Stimulated activated CD8-positive, alpha-beta memory T cell treated with anti-CD3 and anti-CD28 coated beads, Interleukin-12 subunit alpha, Interleukin-12 subunit beta, amount 100 ng/mL, for 1 hour (primary cell): Measurements from ENCODE around the gene KSR2.
"Not testable (repeated sequence)": the region's sequence is repeated elsewhere in the genome, so short reads cannot be mapped to it uniquely, and the experiment has no call there.

ENCODE experiments used
- DNase-seq: peaks from one replicate; pipeline ENCODE4 v3.0.0-alpha.2; 2020; ENCODE audit warnings: low read depth

KSR2 gene

DNA sequence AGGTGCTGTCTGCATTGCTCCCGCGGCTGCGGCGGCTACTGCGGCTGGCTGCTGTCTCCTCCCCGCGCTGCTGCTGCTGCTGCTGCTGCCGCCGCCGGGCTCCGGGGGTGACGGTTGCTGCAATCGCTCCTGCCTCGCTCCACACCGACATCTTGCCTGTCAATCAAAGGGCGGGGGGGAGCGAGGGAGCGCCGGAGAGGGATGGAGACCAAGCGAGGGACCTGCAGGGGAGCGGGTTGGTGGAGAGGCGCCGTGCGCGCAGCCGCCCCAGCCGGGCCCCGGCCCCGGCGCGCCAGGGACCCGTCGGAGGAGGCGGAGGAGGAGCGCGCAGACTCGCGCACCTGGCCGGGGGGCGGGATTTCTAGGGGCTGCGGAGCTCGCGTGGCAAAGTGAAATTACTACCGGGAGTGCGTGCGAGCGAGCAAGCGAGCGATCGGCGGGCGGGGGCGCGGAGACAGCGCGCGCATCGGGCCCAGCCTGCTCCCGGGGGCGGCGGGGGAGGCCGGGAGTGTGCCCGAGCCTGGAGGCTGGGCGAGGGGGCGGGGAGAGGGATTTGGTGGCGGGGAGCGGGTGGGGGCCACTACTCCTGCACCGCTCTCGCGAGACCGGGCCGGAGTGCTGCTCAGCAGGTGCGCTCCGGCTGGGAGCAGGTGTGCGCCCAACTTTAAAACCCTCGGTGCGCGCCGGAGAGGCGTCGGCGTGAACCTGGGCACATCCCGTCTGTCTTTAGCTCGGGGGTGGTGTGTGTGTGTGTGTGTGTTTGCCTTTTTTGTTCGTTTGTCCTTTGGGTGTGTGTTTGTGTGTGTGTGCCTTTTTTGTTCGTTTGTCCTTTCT lies at the start of gene KSR2:
Gene KSR2, minus strand, starts transcription at position 165 of the 834 bp plus-strand sequence. CDS start 735 bp downstream, outside the sequence.
- no peak for DNase-seq

DNA sequence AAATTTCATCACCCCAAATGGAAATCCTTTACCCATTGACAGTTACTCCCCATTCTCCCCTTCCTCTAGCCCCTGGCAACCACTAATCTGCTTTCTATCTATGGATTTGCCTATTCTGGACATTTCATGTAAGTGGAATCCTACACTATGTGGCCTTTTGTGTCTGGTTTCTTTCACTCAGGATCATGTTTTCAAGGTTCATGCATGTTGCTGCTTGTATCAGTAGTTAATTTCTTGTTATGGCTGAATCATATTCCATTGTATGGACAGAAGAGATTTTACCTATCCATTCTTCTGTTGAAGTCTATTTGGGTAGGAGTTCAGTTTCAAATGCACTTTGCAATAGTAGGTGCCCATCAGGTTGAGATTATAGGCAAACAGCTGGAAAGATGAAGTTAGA lies 49.1 kb upstream of the KSR2 start:
- DNase-seq: no peak

DNA sequence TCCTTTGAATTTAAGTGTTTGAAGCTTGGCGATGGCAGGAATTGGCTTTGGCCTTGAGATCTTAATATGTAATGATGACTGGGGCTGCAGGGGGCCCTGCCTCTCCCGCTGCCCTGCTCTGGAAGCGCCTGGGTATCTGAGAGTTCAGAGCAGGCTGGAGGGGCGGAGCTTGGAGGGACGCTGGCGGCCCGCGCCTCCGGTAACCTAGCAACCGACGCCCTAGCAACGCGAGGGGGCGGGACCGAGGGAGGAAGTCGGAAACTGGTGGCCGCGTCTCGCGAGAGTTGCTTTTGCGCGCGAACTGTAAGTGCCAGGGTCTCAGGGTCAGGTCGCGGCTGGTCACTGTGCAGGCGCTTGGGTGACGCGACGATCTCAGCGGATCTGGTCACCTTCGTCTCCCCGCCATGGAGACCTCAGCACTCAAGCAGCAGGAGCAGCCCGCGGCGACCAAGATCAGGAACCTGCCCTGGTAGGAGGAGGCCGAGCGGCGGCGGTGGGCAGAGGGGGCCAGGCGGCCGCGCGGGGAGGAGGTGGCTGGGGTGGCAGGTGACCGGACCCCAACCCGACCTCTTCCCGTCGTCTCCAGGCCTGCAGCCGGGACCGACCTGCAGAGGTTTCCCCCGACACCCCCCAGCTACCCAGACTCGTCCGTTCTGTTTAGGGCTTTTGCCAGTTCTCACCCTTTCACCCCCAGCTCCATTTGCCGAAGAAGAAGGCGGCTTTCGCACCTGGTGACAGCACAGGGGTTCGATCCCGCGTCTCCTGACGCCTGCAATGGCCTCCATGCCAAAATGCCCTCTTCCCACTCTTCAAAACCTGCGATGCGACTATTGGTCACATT lies 47.9 kb upstream of the KSR2 start, which contains the start of gene RFC5:
Gene RFC5, plus strand, starts transcription at position 280 of the 841 bp plus-strand sequence. Its CDS starts 125 bp downstream, at position 405.
- DNase-seq: peak; percentile 98

DNA sequence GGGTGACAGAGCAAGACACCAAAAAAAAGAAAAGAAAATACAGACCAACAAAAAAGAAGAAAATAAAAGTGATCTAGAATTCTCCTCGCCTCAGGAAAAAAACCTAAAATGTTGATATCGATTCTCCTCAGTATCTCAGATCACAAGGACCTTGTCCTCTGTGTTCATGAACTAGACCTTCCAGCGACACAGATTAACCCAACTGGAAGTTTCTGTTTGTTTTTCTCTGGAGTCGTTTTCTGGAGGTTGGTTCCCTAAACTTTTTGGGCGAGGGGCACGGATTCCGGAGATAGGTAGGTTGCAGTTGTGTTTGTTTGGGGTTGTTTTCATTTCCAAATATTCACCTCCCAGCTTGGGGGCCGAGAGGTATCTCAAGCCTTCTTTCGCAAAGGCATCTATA lies 47.2 kb upstream of the KSR2 start:
- no peak for DNase-seq

DNA sequence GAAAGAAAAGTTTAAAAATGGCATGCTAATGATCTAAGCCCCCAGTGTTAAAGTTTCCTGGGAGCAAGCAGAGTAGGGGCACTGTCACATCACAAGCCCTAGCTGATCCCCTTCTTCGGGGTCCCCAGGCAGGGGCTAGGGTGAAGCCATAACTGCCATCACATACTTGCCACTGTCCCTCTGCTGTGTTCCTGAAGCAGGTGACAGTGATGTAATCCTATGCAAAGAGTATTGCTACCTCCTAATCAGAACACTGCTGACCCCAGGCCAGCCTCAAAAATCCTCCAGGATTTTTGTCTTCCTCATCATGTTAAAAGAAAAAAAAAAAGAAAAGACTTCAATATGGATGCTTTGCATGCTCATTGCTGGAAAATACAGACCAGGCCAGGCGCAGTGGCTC lies 46.5 kb upstream of the KSR2 start:
- no peak for DNase-seq

DNA sequence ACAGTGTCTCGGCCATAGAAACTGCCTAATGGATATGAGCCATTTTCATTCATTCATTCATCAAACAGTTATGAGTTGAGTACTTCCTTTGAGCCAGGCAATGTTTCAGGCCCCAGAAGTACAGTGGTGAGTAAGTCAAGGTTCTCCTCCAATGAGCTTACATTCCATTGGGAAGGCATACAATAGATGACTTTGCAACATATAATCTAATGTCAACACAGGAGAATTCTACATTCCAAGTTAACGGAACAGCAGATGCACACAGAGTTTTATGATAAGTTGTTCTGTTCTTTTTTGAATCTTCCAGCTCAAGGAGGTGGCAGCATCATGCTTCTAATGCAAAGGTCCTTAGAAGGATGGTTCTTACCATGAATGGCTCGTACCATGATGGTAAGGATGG lies 44.5 kb upstream of the KSR2 start:
- no peak for DNase-seq

DNA sequence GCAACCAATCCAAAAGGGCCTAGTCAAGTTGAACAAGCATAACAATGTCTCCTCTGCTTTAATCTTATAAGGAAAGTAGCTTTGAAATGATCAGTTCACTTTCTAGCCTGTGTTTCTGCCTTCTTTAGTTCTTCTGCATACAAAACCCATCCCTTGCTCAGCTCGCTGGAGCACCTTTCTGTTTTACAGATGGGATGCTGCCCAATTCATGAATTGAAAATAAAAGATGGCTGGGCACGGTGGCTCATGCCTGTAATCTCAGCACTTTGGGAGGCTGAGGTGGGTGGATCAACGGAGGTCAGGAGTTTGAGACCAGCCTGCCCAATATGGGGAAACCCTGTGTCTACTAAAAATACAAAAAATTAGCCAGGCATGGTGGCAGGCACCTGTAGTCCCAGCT lies 43.2 kb upstream of the KSR2 start:
- no peak for DNase-seq

DNA sequence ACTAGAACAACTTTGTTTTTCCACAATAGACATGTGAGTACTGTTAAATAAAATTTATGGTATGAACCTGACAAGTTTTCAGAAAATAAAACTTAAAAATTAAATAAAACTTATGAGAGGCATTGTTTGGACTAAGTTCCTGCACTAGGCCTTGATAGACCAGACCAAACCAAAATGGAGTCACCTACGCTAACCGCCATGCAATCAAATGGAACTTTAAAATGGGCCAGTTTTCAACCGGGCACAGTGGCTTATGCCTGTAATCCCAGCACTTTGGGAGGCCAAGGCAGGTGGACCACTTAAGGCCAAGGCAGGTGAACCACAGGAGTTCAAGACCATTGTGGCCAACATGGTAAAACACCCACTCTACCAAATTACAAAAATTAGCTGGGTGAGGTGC lies 42.6 kb upstream of the KSR2 start:
- DNase-seq: no peak

DNA sequence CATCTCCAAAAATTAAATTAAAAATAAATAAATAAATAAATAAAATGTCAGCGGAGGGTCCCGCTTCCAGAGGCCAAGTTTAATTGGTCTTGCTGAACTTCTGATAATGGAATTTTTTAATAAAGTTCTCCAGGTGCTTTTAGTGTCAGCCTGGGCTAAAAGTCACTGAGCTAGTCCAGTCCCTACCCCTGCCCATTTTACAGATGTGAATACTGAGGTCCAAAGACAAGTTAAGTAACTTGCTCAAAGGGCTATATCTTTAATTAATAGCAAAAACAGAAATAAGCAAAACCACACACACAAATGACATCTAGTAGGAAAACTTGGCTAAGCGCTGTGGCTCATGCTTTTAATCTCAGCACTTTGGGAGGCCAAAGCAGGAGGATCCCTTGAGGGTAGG lies 42.1 kb upstream of the KSR2 start:
- DNase-seq: no peak

DNA sequence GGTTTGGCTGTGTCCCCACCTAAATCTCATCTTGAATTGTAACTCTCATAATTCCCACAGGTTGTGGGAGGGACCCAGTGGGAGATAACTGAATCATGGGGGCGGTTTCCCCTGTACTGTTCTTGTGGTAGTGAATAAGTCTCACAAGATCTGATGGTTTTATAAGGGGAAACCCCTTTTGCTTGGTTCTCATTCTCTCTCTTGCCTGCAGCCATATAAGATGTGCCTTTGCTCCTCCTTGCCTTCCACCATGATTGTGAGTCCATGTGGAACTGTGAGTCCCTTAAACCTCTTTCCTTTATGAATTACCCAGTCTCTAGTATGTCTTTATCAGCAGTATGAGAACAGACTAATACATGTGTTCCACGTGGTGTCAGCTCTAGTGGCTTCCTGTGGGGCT lies 31.0 kb upstream of the KSR2 start:
- not testable (repeated sequence) for DNase-seq

DNA sequence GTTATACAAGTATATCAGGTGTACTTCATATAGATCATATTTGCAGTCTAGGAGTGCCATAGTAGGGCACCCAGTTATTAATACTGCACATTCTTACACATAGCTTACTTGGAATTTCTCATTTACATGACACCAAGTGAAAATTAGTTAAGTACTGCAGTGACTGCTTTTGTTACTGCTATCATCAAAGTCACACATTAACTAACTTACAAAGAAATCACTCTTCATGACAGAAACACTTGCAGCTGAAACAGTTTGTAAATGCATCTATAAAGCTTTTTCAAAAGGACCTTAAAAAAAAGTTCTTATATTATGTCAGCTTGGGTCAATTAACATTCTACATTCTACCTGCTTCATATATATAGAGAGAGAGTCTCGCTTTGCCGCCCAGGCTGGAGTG lies 29.9 kb upstream of the KSR2 start:
- no peak for DNase-seq

DNA sequence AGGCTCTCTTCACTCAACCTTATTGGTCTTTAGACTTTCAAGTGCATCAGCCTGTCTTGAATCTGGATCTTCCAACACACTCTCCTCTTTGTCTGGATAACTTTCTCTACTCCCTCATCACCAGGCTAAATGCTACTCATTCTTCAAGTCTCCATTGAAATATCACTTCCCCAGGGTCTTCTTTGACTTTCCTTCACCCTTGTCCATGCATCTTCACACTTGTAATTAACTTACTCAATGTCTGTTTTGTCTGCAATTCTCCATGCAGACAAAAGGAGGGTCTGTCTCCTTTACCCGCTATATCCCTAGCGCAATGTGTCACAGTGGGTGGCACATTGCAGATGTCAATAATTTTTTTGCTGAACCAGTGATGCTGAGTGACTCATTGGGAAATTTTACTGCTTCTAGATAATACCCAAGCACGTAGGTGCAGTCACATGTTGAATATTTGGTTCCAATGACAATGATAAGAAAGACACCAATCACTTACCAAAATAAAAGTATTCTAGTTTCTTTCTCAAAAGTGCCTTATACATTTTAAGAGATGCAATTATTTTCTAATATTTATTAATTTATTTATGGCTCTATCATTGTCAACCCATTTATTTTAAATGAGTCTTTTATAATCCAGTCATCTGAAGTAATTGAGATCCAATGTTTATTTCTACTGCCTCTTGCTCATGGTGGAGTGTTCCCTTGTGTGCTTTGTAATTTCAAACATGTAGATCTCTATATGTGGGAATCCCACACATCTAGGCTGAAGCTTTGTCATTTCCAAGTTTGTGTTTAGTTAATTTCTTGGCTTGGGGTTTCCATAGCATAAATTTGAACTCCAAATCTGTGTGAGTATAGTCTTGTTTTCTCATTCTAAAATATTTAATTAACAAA lies 26.0 kb upstream of the KSR2 start:
- DNase-seq: no peak

DNA sequence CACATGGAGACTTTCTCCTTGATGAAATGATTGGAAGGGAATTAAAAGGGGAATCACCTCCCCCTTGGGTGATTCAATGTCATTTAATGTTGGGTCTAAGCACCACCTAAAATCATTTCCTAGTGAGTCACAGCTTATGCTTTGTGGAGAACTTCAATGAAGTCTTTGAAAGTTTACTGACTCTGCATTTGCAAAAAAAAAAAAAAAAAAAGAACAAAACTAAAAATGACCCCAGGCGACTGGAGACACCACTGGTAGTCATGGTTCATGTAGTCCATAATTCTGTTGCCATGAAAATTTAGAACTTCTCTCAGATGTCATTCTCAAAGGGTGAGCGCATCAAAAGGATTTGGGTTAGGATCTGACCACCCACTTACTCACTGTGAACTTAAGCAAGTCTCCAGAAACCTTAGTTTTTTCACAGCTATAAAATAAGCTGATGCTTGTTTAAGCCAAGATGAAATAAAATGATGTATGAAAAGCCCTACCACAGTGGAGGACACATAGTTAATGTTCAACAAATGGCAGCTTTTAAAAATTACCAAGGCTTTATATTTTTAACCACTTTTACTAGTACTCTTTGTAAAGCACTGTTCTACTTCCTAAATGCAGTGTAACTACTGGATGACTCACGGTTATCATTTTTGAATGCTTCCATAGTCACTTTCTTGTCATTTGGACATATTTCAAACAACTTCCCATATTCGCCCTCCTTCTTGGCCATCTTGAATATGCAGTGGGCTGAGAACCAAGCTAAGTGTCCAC lies 18.1 kb upstream of the KSR2 start:
- DNase-seq: no peak

DNA sequence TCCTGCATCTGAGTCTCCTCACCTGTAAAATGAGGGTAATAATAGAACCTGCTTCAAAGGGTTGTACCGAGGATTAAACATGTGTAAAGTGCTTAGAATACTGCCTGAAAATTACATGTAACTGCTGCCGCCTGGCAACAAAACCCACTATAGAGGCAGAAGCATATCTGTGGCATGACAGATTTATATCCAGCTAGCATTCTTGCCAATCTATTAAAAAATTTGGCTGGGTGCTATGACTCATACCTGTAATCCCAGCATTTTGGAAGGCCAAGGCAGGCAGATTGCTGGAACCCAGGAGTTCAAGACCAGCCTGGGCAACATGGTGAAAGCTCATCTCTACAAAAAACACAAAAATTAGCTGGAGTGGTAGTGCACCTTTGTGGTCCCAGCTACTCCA lies 16.4 kb upstream of the KSR2 start:
- no peak for DNase-seq

DNA sequence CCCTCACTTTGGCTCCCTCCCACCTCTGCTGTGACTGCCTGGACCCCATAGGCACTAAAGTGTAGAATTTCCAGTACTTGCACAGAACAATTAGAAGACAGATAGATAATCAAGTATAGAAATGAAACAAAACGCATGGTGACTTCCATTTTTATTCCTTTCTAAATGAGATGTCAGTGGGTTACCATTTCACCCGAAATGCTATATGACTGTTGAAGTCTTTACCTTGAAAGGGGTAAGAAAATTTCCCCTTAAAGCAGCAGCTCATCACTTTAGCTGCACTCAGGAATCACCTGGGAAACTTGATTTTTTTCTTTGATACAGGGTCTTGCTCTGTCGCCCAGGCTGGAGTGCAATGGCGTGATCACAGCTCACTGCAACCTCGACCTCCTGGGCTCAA lies 12.5 kb upstream of the KSR2 start:
- no peak for DNase-seq

DNA sequence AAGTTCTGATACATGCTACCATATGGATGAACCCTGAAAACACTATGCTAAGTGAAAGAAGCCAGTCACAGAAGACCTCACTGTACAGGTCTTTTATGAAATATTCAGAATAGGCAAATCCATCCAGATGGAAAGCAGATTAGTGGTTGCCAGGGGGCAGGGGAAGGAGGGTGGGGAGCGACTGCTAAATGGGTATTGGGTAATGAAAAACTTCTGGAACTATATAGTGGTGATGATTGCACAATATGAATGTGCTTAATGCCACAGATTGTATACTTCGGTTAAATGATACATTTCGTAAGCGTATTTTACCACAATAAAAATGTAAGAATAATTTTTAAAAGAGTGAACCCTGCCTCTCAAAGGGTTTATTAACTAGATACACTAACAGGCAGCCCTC lies 11.8 kb upstream of the KSR2 start:
- no peak for DNase-seq

DNA sequence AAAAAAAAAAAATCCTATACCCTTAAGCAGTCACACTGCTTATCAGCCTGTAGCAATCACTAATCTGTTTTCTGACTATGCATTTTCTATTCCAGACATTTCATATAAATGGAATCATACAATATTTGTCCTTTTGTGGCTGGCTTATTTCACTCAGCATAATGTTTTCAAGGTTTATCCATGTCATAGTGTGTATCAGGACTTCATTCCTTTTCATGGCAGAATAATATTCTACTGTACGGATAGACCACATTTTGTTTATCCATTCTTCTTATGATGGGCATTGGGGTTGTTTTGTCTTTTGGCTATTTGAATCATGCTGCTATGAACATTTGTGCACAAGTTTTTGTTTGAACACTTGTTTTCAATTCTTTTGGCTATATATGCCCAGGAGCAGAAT lies 8.6 kb upstream of the KSR2 start:
- no peak for DNase-seq

DNA sequence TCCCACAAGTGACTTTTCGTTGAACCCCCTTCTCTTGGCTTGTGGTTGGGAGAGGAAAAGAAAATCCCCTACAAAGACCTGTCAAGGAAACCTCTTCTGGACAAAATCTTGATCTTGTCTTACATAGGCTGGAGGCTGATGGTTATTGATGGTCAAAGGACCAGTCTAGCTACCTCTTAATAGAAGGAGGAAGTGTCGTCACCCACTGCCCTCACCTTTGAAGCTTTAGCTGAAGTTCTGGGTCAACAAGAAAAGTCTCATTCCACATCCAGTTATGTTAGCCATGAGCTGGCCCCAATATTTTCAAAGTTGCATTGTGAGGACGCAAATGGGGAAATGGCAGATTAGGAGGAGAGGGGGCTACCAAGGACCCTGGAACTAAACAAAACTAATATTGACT lies 6.2 kb upstream of the KSR2 start:
- no peak for DNase-seq

DNA sequence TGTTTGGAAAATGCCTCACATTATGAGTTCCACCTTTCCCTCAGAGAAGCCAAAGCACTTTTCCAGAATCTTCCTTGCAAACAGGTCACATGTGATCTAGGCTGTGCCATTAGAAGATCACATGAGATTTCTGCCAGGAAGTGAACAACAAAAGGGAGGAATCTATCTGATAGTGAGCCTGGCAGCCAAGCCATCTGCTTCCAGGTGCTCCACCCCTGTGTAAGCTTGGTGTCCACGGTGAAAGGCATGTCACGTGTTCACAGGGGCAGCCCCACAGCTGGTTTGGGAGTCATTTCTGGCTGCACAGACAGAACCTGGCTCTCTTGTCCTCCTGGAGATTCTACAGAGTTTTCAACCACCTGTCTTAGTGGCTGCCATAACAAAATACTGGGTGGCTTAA lies 3.5 kb upstream of the KSR2 start:
- DNase-seq: no peak

DNA sequence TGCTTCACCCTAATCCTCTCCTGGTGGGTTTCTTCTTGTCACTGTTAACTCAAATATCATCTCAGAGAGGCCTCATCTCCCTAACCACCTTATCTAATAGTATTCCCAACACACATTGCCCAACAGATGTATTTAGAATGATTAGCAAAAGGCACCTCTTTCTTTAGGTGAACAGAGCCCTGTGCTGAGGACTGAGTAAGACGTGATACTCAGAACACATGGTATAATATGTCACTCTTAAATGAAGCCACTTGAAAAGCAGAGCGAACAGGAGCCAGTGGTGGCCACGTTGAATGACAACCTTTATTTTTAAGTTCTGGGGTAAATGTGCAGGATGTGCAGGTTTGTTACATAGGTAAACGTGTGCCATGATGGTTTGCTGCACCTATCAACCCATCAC lies 1.5 kb upstream of the KSR2 start:
- DNase-seq: no peak

DNA sequence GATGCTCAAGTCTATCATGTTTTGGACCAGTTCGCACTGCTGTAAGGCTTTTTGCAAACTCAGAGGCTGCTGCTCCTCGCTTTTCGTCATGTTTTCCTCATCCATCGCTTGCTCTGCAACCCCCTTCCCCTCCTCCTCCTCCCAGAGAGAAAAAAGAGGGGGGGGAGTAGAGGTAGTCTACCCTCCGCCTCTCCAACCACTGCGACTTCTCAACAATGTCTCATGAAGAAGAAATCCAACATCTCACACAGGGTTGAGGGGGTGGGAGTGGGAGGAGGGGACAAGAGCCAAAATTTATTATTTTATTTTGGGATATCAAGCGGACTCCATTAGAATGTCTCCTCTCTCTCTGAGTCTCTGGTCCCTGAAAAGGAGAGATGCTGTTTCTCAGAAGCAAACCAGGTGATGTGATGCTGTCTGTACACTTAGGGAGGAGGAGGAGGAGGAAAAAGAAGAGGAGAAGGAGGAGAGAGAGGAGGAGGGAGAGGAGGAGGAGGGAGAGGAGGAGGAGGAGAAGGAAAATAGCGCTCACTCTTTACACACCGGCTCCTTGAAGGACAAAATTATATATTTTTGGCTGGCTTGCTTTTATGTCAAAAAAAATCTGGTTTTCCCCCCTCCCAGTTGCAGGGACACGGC lies 520 bp downstream of the KSR2 start:
- no peak for DNase-seq
